Spleen (tissue), 11 donors: Measurements from ENCODE around the gene SEC24A. TPM values are rescaled to one million over a fixed set of nuclear protein-coding genes. Genes with fewer than 3 reads are reported as not detected.
"Not testable (repeated sequence)": the region's sequence is repeated elsewhere in the genome, so short reads cannot be mapped to it uniquely, and the experiment has no call there.

Experiments used
- DNase-seq: peaks from one replicate; pipeline ENCODE4 v3.0.0-alpha.2; 2020
- H3K27ac ChIP-seq, 8 donors: fragments of 200-600 bp; sonication (generic) in 7 of 8; 1 replicate in 4 of 8; 2 replicates in 4 of 8; pipeline versions ENCODE4 v1.5.0 to v1.8.0; 2016 to 2021; ENCODE audit warnings: inconsistent platforms in 4 of 8, mild to moderate bottlenecking in 4 of 8, moderate library complexity in 1 of 8
- H3K27me3 ChIP-seq, 7 donors: fragments of 200-600 bp; sonication (generic) in 6 of 7; replicated peaks in 1 of 7; 1 replicate in 4 of 7; 2 replicates in 3 of 7; pipeline versions ENCODE4 v1.5.0 to v1.8.0; 2016 to 2021; ENCODE audit warnings: inconsistent platforms in 3 of 7, mild to moderate bottlenecking in 1 of 7
- H3K36me3 ChIP-seq, 6 donors: fragments of 200-600 bp; sonication (generic) in 5 of 6; 1 replicate in 4 of 6; 2 replicates in 2 of 6; pipeline versions ENCODE4 v1.5.0 to v1.8.0; 2016 to 2021; ENCODE audit warnings: inconsistent platforms in 2 of 6
- H3K4me1 ChIP-seq, 6 donors: fragments of 200-600 bp; sonication (generic) in 5 of 6; 1 replicate in 3 of 6; 2 replicates in 3 of 6; pipeline versions ENCODE4 v1.5.0 to v1.8.0; 2016 to 2021; ENCODE audit warnings: inconsistent platforms in 3 of 6
- H3K4me3 ChIP-seq, 8 donors: fragments of 200-600 bp; sonication (generic) in 7 of 8; 1 replicate in 4 of 8; 2 replicates in 4 of 8; pipeline versions ENCODE4 v1.5.0 to v1.8.0; 2016 to 2021; ENCODE audit warnings: inconsistent platforms in 4 of 8, mild to moderate bottlenecking in 4 of 8, moderate library complexity in 2 of 8
- H3K9me3 ChIP-seq, 8 donors: fragments of 200-600 bp; sonication (generic) in 7 of 8; 1 replicate in 4 of 8; 2 replicates in 4 of 8; pipeline versions ENCODE4 v1.5.0 to v1.8.0; 2016 to 2021; ENCODE audit warnings: inconsistent platforms in 4 of 8
- POLR2A ChIP-seq, 3 donors: fragments of 450-650 bp; IDR thresholded peaks; one replicate each; pipeline ENCODE4 v1.5.1; 2017; ENCODE audit warnings: antibody characterized with exemption in 3 of 3, mild to moderate bottlenecking in 1 of 3
- POLR2AphosphoS5 ChIP-seq, 3 donors: sonication (generic); formaldehyde crosslinking; IDR thresholded peaks; one replicate each; pipeline ENCODE4 v1.5.1; 2017; ENCODE audit warnings: antibody characterized with exemption in 3 of 3
- WGBS, 5 donors: extraction: QIAGEN DNeasy Blood & Tissue Kit in 3 of 5; methylation state at CpG; one replicate each; pipeline versions ENCODE4 v1.1.5 to v1.1.7; 2013 to 2018; 5-methylcytosine and 5-hydroxymethylcytosine counted together
- intact Hi-C: fragments of 100-400 bp; cut with DNase I; formaldehyde crosslinking; loops from one replicate; pipeline ENCODE4 v1.15.0; 2023; ENCODE audit warnings: low total_unique reads
- polyA plus RNA-seq, 3 donors: library from polyadenylated mRNA; stranded (reverse); fragments of 200-250 nt; gene quantifications; one replicate each; pipeline ENCODE4 v1.2.1, GENCODE V29; 2013
- total RNA-seq, 7 donors: library from RNA; depleted of rRNA in 3 of 7; stranded (reverse); fragments of >200 nt in 3 of 7; fragmentation: NEBNext Ultra II Directional in 4 of 7; extraction: Animal tissue kit (Norgen Biotek cat#: 25700) in 4 of 7; gene quantifications; one replicate each; pipeline versions ENCODE4 v1.1.0 to v1.2.1, GENCODE V29; 2016 to 2021
- TF ChIP-seq, protein P1 (sequence below), 11 experiments: fragments of 200-600 bp in 7 of 11; fragments of 450-650 bp in 4 of 11; sonication (generic) in 4 of 11; IDR thresholded peaks in 8 of 11; conservative IDR thresholded peaks in 3 of 11; 1 replicate in 7 of 11; 2 replicates in 4 of 11; pipeline versions ENCODE4 v1.4.0 to v1.8.0; 2016 to 2021; ENCODE audit warnings: antibody characterized with exemption in 11 of 11, inconsistent platforms in 4 of 11, mild to moderate bottlenecking in 1 of 11
- donor health status: healthy with polysubstance abuse.
- donor health status: DM: no; HTN: no; CAD: no; lungs with moderate emphysema.
- donor health status: DM: no; HTN: no; CAD: no.
- donor health status: Bipolar disorder and iron deficiency.
- donor health status: healthy.
- donor health status: DM: no; HTN: no; CAD: no.
- donor health status: DM: yes; HTN: yes; CAD: no.

Gene SEC24A
- total and polyA plus RNA-seq, 10 donors: 2.3 to 36.3 (median 25.1) TPM

DNA sequence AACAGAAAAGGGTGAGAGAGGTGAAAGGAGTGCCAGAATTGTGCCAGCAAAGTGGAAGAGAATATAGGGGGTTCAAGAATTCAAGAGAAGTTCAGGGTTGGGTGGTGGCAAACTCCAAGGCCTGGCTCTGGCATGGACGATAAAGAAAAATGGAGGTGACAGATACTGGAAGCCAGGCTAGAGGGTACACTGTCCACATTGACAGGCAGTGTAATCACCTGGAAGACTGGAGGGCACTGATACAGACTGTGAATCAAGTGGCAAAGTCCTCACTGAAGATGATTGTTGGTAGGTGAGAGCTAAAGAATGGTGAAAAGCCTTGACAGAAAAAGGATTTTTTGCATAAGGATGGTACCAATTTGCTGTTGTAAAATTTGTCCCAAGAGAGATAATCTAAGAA is 23.0 kb upstream of the SEC24A start:
- H3K36me3 ChIP-seq: peaks cover 0 to 65% (median 26%) of the 10 kb centered on the region in 6 donors
- peak overlapping the region in 1 of 8 donors; percentile 55 for H3K27ac ChIP-seq
- no peak overlapping the region for H3K4me3 ChIP-seq
- DNase-seq: no peak
- no peaks in the 10 kb centered on the region for H3K27me3 ChIP-seq
- TF ChIP-seq, protein P1, sequence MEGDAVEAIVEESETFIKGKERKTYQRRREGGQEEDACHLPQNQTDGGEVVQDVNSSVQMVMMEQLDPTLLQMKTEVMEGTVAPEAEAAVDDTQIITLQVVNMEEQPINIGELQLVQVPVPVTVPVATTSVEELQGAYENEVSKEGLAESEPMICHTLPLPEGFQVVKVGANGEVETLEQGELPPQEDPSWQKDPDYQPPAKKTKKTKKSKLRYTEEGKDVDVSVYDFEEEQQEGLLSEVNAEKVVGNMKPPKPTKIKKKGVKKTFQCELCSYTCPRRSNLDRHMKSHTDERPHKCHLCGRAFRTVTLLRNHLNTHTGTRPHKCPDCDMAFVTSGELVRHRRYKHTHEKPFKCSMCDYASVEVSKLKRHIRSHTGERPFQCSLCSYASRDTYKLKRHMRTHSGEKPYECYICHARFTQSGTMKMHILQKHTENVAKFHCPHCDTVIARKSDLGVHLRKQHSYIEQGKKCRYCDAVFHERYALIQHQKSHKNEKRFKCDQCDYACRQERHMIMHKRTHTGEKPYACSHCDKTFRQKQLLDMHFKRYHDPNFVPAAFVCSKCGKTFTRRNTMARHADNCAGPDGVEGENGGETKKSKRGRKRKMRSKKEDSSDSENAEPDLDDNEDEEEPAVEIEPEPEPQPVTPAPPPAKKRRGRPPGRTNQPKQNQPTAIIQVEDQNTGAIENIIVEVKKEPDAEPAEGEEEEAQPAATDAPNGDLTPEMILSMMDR (IDR thresholded peaks at IDR 0.05 in 8 of 11, conservative IDR thresholded peaks at IDR 0.05 in 3 of 11): no peak
- TF ChIP-seq POLR2A (IDR thresholded peaks at IDR 0.05) (no peak), POLR2AphosphoS5 (IDR thresholded peaks at IDR 0.05) (no peak)
- no peaks in the 10 kb centered on the region for H3K9me3 ChIP-seq
- intact Hi-C loops: no loop called here
- 89 to 97% (median 94%) methylated on average over 1 of the region's 1 CpG for WGBS, 5 donors
- H3K4me1 ChIP-seq: peaks cover 5 to 57% (median 12%) of the 10 kb centered on the region in 6 donors

DNA sequence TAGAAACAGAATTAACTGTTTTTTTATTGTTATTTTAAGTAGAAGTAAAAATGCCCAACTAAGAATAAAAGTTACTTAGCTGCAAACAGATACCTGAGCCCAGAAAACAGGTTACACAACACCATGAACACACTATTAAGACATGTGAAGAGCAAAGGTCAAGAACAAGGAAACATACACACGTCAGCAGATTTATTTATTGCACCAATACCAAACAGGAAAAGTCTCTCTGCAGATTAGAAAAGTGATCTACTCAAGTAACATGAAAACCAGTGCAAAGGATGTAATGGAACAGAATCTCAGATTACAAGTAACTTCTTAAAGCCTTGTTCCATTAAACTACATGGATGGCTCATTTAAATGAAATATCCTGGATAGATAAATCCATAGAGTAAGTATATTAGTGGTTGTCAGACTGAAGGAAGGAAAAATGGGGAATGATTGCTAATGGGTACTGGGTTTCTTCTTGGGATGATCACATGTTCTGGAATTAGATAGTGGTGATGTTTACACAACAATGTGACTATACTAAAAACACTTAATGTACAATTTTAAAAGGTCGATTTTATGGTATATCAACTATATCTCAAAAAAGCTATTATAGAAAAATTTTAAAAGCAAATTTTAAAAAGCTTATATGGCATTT is 22.1 kb upstream of the SEC24A start:
- Histone ChIP-seq H3K4me1 (peaks cover 9 to 66% (median 21%) of the 10 kb centered on the region in 6 donors), H3K27me3 (no peaks in the 10 kb centered on the region), H3K36me3 (peaks cover 0 to 55% (median 17%) of the 10 kb centered on the region in 6 donors), H3K4me3 (no peak overlapping the region), H3K27ac (peak overlapping the region in 6 of 8 donors; percentile 8 to 58 (median 45)), H3K9me3 (no peaks in the 10 kb centered on the region)
- no peak for TF ChIP-seq POLR2AphosphoS5 (IDR thresholded peaks at IDR 0.05)
- 54 to 65% (median 61%) methylated on average over 2 of the region's 2 CpGs for WGBS, 5 donors
- intact Hi-C loops: no loop called here
- no peak for DNase-seq

DNA sequence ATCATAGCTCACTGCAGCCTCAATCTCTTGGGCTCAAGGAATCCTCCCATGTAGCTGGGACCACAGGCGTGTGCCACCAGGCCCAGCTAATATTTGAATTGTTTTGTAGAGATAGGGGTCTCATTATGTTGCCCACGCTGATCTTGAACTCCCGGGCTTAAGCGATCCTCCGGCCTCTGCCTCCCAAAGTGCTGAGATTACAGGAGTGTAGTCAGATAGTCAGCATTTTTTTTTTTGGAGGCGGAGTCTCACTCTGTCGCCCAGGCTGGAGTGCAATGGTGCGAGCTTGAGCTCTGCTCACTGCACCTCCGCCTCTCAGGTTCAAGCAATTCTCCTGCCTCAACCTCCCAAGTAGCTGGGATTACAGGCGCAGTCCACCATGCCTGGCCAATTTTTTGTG is 14.4 kb upstream of the SEC24A start:
- no peak overlapping the region for H3K27ac ChIP-seq
- H3K4me3 ChIP-seq: no peak overlapping the region
- peak; percentile 36 for DNase-seq
- H3K27me3 ChIP-seq: no peaks in the 10 kb centered on the region
- H3K9me3 ChIP-seq: no peaks in the 10 kb centered on the region
- TF ChIP-seq POLR2A (IDR thresholded peaks at IDR 0.05) (no peak), POLR2AphosphoS5 (IDR thresholded peaks at IDR 0.05) (no peak)
- TF ChIP-seq, protein P1 (IDR thresholded peaks at IDR 0.05 in 8 of 11, conservative IDR thresholded peaks at IDR 0.05 in 3 of 11): no peak
- 90 to 93% (median 91%) methylated on average over 10 of the region's 10 CpGs for WGBS, 5 donors
- peaks cover 11 to 41% (median 26%) of the 10 kb centered on the region in 6 donors for H3K4me1 ChIP-seq
- peaks cover 0 to 4% (median 0%) of the 10 kb centered on the region in 6 donors for H3K36me3 ChIP-seq
- intact Hi-C loops: no loop called here

DNA sequence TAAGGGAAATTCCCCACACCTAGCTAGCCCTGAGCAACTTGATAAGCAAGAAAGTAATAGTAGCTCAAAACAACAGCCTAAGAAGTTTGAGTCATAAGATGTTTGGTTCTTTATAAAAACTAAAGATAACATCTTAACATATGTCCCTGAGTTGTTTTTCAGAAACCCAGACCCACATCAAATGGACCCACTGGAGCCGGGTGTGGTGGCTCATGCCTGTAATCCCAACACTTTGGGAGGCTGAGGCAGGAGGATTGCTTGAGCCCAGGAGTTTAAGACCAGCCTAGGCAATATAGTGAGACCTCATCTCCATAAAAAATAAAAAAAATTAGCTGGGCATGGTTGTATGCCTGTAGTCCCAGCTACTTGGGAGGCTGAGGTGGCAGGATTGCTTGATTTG is 13.2 kb upstream of the SEC24A start:
- H3K27me3 ChIP-seq, H3K4me3 ChIP-seq, H3K36me3 ChIP-seq, H3K27ac ChIP-seq, intact Hi-C loops, H3K9me3 ChIP-seq: not testable (repeated sequence)
- peak; percentile 2 for DNase-seq
- 88 to 100% (median 93%) methylated on average over 1 of the region's 1 CpG for WGBS, 5 donors
- peaks cover 11 to 30% (median 25%) of the 10 kb centered on the region in 6 donors for H3K4me1 ChIP-seq

DNA sequence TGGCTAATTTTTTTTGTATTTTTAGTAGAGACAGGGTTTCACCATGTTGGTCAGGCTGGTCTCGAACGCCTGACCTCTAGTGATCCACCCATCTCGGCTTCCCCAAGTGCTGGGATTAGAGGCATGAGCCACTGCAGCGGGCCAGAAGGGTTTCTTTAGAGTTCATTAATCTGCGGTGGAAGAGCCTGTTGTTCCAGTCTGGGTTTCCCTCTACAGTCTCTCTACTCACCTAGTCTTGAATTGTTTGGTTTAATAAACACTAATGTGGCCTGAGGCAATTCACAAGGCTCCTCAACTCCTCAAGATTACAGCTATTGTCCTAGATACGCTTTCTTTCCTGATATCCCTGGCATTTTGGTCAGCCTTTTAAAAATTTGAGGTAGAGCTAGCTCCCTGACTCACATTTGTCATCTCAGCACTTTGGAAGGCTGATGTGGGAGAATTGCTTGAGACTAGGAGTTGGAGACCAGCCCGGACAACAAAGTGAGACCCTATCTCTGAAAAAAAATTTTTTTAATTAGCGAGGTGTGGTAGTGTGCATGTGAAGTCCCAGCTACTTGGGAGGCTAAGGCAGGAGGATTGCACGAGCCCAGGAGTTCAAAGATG is 11.4 kb upstream of the SEC24A start:
- Histone ChIP-seq H3K27me3 (no peaks in the 10 kb centered on the region), H3K4me3 (no peak overlapping the region), H3K4me1 (peaks cover 0 to 12% (median 6%) of the 10 kb centered on the region in 6 donors), H3K36me3 (no peaks in the 10 kb centered on the region), H3K27ac (no peak overlapping the region), H3K9me3 (no peaks in the 10 kb centered on the region)
- intact Hi-C loops: no loop called here
- peak; percentile 10 for DNase-seq
- TF ChIP-seq POLR2AphosphoS5 (IDR thresholded peaks at IDR 0.05): no peak
- TF ChIP-seq POLR2A (IDR thresholded peaks at IDR 0.05): no peak
- TF ChIP-seq, protein P1 (IDR thresholded peaks at IDR 0.05 in 8 of 11, conservative IDR thresholded peaks at IDR 0.05 in 3 of 11): no peak
- 87 to 95% (median 90%) methylated on average over 9 of the region's 9 CpGs for WGBS, 5 donors
